Subcutaneous abdominal adipose tissue (tissue), 5 donors: ENCODE measurements around the gene BROX.
A peak's percentile ranks its signal among the peaks of the same experiment; 100 is the strongest.

Experiments used
- H3K27ac ChIP-seq: one replicate; pipeline ENCODE4 v1.7.0; 2013; ENCODE audit warnings: low read depth, mild to moderate bottlenecking, inconsistent platforms, low read length, moderate library complexity
- H3K27me3 ChIP-seq, 5 donors: one replicate each; pipeline ENCODE4 v1.7.0; 2013; ENCODE audit warnings: low read length in 5 of 5, inconsistent platforms in 1 of 5; ENCODE audit not compliant: control insufficient read depth in 5 of 5, insufficient read depth in 4 of 5
- H3K36me3 ChIP-seq, 5 donors: one replicate each; pipeline ENCODE4 v1.7.0; 2013; ENCODE audit warnings: low read length in 5 of 5; ENCODE audit not compliant: control insufficient read depth in 5 of 5, insufficient read depth in 5 of 5
- H3K4me1 ChIP-seq, 5 donors: one replicate each; pipeline ENCODE4 v1.7.0; 2013; ENCODE audit warnings: low read length in 5 of 5, mild to moderate bottlenecking in 3 of 5, moderate library complexity in 1 of 5; ENCODE audit not compliant: control insufficient read depth in 5 of 5, insufficient read depth in 5 of 5
- H3K4me3 ChIP-seq, 5 donors: one replicate each; pipeline ENCODE4 v1.7.0; 2013; ENCODE audit warnings: low read length in 5 of 5, low read depth in 1 of 5
- H3K9ac ChIP-seq, 5 donors: one replicate each; pipeline ENCODE4 v1.7.0; 2013; ENCODE audit warnings: low read length in 5 of 5, mild to moderate bottlenecking in 4 of 5, moderate library complexity in 3 of 5
- H3K9me3 ChIP-seq, 5 donors: one replicate each; pipeline ENCODE4 v1.7.0; 2013; ENCODE audit warnings: low read length in 5 of 5; ENCODE audit not compliant: control insufficient read depth in 5 of 5
- donor health status: healthy.
- donor health status: healthy.
- donor health status: healthy.
- donor health status: healthy.
- donor health status: healthy.

Gene BROX

DNA sequence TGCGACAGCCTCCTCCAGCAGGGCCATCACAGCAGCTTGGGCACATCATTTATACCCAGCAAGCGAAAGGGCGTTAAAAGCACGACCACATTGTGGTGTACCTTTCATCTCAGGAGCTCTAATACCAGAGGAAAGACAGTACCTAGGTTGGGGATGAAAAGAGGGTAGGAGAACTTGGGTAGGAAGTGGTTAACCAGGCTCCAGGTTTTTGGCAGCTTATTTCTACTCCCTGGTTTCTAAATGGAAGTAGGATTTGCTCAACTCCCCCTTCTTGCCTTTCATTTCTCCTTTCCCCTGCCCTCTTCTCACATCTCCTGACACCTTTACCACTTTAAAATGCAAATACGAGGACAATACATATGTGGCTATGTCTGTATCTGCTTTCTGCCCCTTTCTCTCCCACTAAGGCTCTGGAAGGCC lies 54.8 kb downstream of the BROX start:
- H3K9me3 ChIP-seq = peaks cover 5 to 14% (median 9%) of the 10 kb centered on the region in 5 donors
- H3K27me3 ChIP-seq = no peaks in the 10 kb centered on the region
- H3K9ac ChIP-seq = no peak overlapping the region
- H3K4me3 ChIP-seq = no peak overlapping the region
- H3K27ac ChIP-seq = no peak overlapping the region
- peaks cover 0 to 4% (median 0%) of the 10 kb centered on the region in 5 donors for H3K4me1 ChIP-seq
- no peaks in the 10 kb centered on the region for H3K36me3 ChIP-seq

DNA sequence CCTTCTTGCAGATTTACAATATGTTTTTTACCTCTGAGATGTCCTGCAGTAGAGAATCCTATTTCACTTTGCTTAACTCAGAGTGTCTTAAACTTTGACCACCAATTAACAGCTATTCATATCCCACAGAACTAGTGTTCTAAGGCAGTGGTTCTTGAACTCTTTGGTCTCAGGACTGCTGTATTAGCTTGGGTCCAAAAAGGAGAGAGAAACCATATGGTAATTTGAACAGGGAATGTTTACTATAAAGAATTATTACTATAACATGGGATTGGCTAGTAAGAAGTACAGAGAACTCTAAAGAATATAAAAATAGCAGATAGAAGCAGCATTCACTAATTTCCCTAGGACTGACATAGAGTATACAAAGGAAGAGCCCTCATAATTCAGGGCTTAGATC lies 56.2 kb downstream of the BROX start:
- peaks cover 5 to 14% (median 9%) of the 10 kb centered on the region in 5 donors for H3K9me3 ChIP-seq
- no peak overlapping the region for H3K9ac ChIP-seq
- H3K36me3 ChIP-seq = no peaks in the 10 kb centered on the region
- H3K4me1 ChIP-seq = peaks cover 0 to 7% (median 4%) of the 10 kb centered on the region in 5 donors
- H3K4me3 ChIP-seq = peak overlapping the region in 2 of 5 donors; percentile 13 to 35
- H3K27me3 ChIP-seq = no peaks in the 10 kb centered on the region
- no peak overlapping the region for H3K27ac ChIP-seq

DNA sequence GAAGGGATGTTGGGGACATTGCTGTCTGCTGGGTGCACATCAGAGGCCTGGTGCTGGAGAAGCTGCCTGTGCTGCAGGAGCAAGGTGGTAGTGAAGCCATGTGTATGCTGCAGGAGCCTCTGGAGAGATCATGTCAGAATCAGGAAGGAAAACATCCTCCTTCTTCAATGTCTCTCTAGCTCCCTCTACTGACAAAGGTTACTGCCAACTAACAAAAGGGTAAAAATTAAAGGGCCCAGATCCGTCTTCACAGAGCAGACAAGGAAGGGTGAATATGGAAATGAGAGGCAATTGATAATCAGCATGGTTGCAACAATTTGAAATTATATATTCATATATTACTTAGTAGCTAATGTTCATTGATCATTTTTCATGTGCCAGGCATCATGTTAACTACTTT lies 56.8 kb downstream of the BROX start:
- Histone ChIP-seq H3K36me3 (no peaks in the 10 kb centered on the region), H3K27ac (no peak overlapping the region), H3K9ac (no peak overlapping the region)

DNA sequence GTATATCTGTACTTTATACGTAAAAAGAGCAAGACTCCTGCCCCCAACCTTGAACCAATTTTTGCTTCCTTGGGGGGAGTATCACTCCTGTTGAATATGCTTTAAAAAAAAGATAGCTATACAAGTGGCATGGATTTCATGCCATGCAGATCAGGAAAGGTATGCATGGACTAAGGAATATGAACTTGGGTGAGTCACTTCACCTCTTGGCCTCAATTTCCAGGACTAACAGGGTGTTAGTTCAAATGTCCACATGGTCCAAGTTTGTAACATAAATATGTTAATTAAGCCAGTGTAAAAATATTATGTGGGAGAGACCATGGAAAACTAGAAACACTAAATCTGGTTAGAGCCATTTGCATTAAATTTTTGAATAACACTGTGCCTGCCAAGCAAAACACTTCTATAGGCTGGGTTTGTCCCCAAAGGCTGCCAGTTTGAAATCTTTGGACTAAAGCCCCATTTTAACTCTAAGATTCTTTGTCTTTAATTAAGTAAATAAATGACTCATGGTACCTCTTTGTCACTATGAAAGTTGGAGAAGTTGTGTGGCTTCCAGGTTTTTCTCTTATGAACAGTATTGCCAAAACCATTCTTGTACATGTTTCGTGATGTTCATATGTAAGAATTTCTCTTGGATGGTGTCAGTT lies 57.7 kb downstream of the BROX start:
- Histone ChIP-seq H3K4me1 (peaks cover 0 to 7% (median 4%) of the 10 kb centered on the region in 5 donors), H3K9me3 (peaks cover 5 to 14% (median 9%) of the 10 kb centered on the region in 5 donors), H3K36me3 (no peaks in the 10 kb centered on the region), H3K27me3 (no peaks in the 10 kb centered on the region), H3K27ac (no peak overlapping the region), H3K4me3 (no peak overlapping the region), H3K9ac (no peak overlapping the region)

More for the DNA sequence above, 56.8 kb downstream of the BROX start:
- Histone ChIP-seq H3K27me3 (no peaks in the 10 kb centered on the region), H3K4me3 (peak overlapping the region in 3 of 5 donors; percentile 9 to 35 (median 13)), H3K4me1 (peaks cover 0 to 7% (median 4%) of the 10 kb centered on the region in 5 donors), H3K9me3 (peaks cover 5 to 14% (median 9%) of the 10 kb centered on the region in 5 donors)

DNA sequence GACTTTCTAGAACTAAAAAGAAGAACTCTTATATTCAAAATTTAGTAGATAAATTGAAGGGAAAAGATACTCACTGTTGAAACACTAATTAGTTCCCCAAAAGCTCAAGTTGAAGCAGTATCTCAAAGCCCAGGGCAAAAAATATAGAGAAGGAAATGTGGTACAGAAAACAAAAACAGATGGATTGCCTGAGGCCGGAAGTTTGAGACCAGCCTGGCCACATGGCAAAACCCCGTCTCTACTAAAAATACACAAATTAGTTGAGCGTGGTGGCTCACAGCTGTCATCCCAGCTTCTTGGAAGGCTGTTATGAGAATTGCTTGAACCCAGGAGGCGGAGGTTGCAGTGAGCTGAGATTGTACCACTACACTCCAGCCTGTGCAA lies 60.6 kb downstream of the BROX start:
- Histone ChIP-seq H3K27ac (no peak overlapping the region), H3K9ac (no peak overlapping the region)

DNA sequence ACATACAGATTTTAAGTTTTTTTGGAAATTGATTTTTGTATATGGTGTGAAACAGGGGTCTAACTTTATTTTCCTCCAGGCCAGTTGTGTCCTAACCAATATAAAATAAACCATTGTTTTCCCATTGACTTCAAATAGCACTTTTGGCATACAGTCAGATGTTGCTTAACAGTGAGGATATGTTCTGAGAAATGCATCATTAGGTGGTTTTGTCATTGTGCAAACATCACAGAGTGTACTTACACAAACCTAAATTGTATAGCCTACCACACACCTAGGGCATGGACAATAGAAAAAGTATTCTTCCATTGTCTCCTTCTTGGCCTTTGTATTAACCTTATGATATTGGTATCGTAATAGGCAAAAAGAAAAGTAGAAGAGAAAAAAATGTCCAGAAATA lies 65.1 kb downstream of the BROX start:
- H3K9me3 ChIP-seq = no peaks in the 10 kb centered on the region

More for the DNA sequence above, 60.6 kb downstream of the BROX start:
- H3K9me3 ChIP-seq = peaks cover 5 to 14% (median 9%) of the 10 kb centered on the region in 5 donors
- H3K4me3 ChIP-seq = peak overlapping the region in 1 of 5 donors; percentile 26
- H3K36me3 ChIP-seq = no peaks in the 10 kb centered on the region
- peaks cover 0 to 7% (median 4%) of the 10 kb centered on the region in 5 donors for H3K4me1 ChIP-seq
- H3K27me3 ChIP-seq = no peaks in the 10 kb centered on the region

DNA sequence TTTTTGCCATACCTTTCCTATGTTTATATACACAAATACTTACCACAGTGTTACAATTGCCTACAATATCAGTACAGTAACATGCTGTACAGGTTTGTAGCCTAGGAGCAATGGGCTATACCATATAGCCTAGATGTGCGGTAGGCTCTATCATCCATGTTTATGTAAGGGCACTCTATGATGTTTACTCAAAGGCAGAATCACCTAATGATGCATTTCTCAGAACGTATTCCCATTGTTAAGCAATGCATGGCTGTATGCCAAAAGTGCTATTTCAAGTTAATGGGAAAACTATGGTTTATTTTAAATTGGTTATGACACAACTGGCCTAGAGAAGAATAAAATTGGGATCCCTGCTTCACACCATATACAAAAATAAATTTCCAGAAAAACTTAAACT lies 65.6 kb downstream of the BROX start:
- no peak overlapping the region for H3K9ac ChIP-seq
- H3K36me3 ChIP-seq = no peaks in the 10 kb centered on the region
- H3K4me1 ChIP-seq = peaks cover 0 to 2% (median 0%) of the 10 kb centered on the region in 5 donors
- H3K27me3 ChIP-seq = no peaks in the 10 kb centered on the region
- H3K27ac ChIP-seq = no peak overlapping the region
- no peak overlapping the region for H3K4me3 ChIP-seq
- H3K9me3 ChIP-seq = no peaks in the 10 kb centered on the region

More for the DNA sequence above, 65.1 kb downstream of the BROX start:
- Histone ChIP-seq H3K9ac (no peak overlapping the region), H3K36me3 (no peaks in the 10 kb centered on the region), H3K4me3 (no peak overlapping the region), H3K27me3 (no peaks in the 10 kb centered on the region), H3K27ac (no peak overlapping the region), H3K4me1 (peaks cover 0 to 6% (median 0%) of the 10 kb centered on the region in 5 donors)

DNA sequence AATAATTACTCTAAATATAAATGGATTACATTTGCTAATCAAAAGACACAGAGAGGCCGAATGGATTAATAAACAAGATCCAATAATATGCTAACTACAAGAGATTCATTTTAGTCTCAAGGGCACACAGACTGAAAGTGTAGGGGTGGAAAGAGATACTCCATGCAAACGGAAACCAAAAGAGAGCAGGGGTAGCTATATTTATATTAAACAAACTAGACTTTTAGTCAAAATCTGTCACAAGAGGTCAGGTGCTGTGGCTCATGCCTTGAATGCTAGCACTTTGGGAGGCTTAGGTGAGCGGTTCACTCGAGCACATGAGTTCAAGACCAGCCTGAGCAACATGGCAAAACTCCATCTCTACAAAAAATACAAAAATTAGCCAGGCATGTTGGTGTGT lies 68.9 kb downstream of the BROX start:
- no peak overlapping the region for H3K4me3 ChIP-seq
- no peak overlapping the region for H3K9ac ChIP-seq
- no peaks in the 10 kb centered on the region for H3K9me3 ChIP-seq
- H3K27me3 ChIP-seq = no peaks in the 10 kb centered on the region
- no peak overlapping the region for H3K27ac ChIP-seq
- no peaks in the 10 kb centered on the region for H3K36me3 ChIP-seq
- peaks cover 0 to 13% (median 0%) of the 10 kb centered on the region in 5 donors for H3K4me1 ChIP-seq

DNA sequence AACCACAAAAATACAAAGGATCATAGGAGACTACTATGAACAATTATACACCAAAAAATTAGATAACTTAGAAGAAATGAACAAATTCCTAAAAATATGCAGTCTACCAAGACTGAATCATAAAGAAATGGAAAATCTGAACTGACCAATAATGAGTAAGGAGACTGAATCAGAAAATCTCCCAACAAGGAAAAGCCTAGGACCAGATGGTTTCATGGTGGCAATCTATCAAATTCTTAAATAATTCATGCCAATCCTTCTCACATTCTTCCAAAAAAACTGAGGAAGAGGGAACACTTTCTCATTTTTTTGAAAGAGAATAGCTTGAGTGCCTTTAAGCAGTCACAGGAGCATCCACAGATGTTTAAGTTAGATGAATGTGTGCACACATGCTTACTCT lies 70.7 kb downstream of the BROX start:
- no peak overlapping the region for H3K9ac ChIP-seq
- H3K27me3 ChIP-seq = peaks cover 0 to 2% (median 0%) of the 10 kb centered on the region in 5 donors
- H3K4me3 ChIP-seq = no peak overlapping the region
- no peak overlapping the region for H3K27ac ChIP-seq
- H3K36me3 ChIP-seq = no peaks in the 10 kb centered on the region
- peaks cover 0 to 14% (median 4%) of the 10 kb centered on the region in 5 donors for H3K4me1 ChIP-seq
- H3K9me3 ChIP-seq = no peaks in the 10 kb centered on the region

DNA sequence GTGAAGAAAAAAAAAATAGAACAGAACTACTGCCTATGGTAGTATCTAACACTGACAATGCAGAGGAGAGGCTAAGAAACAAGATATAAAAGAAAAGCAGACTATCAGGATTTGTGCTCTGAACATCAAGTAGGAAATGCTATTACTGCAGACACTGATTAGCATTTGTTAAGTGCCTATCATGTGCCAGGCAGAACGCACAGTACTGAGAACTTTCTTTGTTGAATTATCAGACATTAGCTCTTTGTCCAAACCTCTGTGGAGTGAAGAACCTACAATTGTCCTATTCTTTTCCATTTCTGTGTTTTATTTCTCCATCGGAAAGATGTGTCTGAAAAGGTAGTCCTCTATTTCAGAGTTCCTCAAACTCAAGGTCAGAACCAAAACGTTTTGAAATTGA lies 72.0 kb downstream of the BROX start:
- Histone ChIP-seq H3K27ac (no peak overlapping the region), H3K27me3 (peaks cover 0 to 2% (median 0%) of the 10 kb centered on the region in 5 donors), H3K36me3 (no peaks in the 10 kb centered on the region), H3K9me3 (no peaks in the 10 kb centered on the region), H3K4me3 (no peak overlapping the region), H3K4me1 (peaks cover 0 to 14% (median 4%) of the 10 kb centered on the region in 5 donors), H3K9ac (no peak overlapping the region)
